EL (cell line): ENCODE data around the gene ZYG11B.
"Not testable (repeated sequence)": the region's sequence is repeated elsewhere in the genome, so short reads cannot be mapped to it uniquely, and the experiment has no call there.

Source experiments
- DNase-seq: peaks from one replicate; pipeline ENCODE4 v3.0.0-alpha.2; 2016

ZYG11B gene

DNA sequence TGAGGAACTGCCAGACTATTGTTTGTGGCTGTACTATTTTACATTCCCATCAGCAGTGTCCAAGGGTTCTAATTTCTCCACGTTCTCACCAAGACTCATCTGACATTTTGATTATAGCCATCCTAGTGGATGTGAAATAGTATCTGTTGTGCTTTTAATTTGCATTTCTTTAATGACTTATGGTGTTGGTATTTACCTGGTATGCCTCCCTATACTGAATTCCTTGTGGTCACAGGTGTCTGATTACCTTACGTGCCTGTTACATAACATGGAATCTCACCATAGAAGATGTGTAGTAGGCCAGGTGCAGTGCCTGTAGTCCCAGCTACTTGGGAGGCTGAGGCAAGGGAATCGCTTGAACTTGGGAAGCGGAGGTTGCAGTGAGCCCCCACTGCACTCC, 129.8 kb downstream of the ZYG11B start:
- no peak for DNase-seq

DNA sequence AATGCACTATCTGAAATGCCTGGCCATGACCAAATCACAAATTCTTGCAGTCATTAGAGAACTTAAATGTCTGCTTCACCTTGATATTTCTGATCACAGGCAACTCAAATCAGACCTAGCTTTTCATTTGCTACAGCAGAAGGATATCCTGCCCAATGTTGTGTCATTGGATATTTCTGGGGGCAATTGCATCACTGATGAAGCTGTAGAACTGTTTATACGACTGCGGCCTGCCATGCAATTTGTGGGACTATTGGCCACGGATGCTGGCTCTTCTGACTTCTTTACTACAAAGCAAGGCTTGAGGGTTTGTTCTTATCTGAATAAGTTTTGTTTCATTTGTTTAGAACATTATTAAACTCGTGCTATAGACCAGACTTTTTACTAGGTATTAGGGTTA, 131.2 kb downstream of the ZYG11B start:
- no peak for DNase-seq

DNA sequence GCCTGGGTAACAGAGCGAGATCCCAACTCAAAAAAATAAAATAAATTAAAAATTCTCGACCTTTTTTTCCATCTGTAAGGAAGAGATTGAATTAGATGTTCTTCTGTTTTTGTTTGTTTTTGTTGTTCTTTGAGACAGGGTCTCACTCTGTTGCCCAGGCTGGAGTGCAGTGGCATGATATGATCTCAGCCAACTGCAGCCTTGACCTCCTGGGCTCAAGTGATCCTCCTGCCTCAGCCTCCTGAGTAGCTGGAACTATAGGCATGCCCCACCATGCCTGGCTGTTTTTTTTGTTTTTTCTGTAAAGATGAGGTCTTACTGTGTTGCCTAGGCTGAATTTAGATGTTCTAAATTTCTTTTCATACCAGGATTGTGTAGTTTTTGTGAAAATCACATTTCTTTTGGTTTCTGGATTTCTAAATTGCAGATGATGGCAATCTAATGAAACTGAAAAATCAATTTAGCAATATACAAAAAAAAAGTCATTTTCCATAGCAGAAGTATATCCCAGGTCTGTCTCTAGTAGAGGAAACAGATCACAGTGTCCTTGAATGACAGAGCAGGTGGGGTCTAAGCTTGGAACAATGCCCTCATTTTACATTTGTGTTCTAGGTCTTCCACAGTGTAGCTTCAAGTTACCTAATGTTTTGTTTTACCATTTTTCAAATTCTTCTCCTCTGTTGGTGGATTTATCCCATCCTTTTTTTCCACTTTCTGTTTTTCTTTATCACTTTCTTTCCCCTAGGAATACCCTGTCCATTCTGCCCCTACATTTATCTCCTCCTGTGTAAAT, 136.6 kb downstream of the ZYG11B start:
- DNase-seq: no peak

DNA sequence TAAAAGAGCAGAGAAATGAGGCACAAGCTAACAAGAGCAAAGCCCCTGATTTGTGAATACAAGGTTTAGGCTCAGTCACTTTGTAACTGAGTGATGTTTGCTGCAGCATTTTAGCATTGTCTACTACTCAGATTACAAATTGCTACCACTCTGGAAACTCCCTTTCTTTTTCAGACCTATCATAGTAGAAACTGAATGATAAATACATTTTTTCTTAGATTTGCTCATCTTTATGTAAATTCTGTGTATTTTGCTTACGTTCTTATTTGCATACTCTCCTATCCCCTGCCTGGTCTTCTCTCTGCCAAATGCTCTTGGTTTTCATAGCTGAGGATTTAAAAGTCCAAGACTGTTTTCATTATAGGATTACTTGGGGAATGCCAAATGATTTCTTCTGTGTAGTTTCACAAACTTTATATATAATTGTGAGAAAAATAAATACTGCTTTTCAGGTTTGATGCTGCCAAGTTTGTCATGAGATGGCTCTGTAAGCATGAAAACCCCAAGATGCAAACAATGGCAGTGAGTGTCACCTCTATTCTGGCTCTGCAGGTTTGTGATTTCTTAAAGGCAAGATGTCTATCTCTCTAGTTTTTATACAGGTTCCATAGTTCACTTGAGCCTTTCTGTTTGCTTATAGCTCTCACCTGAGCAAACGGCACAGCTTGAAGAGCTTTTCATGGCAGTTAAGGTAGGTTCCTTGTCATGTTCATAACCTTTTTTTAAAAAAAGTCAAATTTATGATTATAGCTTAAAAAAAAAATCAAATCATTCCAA, 141.0 kb downstream of the ZYG11B start:
- no peak for DNase-seq

DNA sequence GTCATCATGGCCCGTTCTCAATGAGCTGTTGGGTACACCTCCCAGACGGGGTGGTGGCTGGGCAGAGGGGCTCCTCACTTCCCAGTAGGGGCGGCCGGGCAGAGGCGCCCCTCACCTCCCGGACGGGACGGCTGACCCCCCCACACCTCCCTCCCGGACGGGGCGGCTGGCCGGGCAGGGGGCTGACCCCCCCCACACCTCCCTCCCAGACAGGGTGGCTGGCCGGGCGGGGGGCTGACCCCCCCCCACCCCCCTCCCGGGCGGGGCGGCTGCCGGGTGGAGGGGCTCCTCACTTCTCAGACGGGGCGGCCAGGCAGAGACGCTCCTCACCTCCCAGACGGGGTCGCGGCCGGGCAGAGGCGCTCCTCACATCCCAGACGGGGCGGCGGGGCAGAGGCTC, 143.5 kb downstream of the ZYG11B start:
- DNase-seq: not testable (repeated sequence)

DNA sequence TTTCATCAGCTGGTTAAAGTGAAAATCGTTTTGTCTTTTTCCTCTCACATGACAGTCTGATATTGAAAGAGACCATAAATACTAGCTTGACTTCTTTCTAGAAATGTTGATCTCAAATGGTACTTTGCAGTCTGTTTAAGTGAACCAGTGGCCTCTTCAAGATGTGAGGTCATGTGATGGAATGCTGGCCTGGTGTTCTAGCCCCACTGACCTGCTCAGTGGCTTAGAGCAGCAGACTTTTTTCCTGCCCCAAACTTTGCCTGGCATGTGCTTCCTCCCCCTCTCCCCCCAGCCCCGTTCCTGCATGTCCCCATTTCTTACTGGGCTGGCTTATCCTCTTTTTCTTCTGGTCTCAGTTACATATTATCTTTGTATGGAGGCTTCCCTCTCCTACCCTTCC, 150.6 kb downstream of the ZYG11B start:
- no peak for DNase-seq
